Measurements from ENCODE around the gene ZNF460. TPM values are rescaled to one million over a fixed set of nuclear protein-coding genes. Genes with fewer than 3 reads are reported as not detected.

The ZNF460 gene
- total and polyA plus RNA-seq, 2 of the 13 experiments (the other 11 are each of a cell fraction or from before 2014, with no cell fraction given), result 14.5 to 44.8 TPM

DNA sequence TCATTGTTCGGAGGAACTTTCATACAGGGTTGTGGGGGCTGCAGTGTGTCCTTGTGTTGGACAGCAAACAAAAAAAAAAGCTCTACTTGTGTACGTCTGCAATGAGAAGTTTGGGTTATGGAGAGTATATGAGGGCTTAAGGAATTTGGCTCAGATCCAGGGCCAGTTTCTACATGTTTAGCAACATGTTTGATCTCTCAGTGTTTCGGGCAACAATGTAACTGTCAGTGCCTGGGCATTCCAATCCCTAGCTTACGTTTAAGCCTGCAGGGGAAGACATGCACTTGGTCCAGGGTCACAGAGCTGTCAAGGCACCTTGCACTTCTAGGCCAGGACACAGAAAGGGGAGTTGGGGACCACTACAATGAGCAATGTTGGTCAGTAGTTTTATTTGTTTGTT lies 53.9 kb downstream of the ZNF460 start:
- no peak overlapping the region for H2AFZ ChIP-seq (ENCODE audit: low read length)
- H3K27me3 ChIP-seq (ENCODE audit: control insufficient read depth in 1 of 2, insufficient read depth in 2 of 2, low read length in 2 of 2), result no peaks in the 10 kb centered on the region; a peak in 1 of 5 replicates
- no peak overlapping the region for H3K27ac ChIP-seq (ENCODE audit: extremely low read length, insufficient read depth, low read length)
- intact Hi-C loops (cut with micrococcal nuclease; ENCODE audit: unreplicated experiment), result no loop called here
- no peaks in the 10 kb centered on the region for H3K79me2 ChIP-seq (ENCODE audit: insufficient read depth, low read length)
- peaks cover under 1 to 1% of the 10 kb centered on the region in 2 experiments; a peak in 1 of 5 replicates for H3K36me3 ChIP-seq (replicated peaks in 1 of 2; ENCODE audit: control insufficient read depth in 1 of 2, insufficient read depth in 2 of 2, low read length in 2 of 2)
- H3K9me3 ChIP-seq (ENCODE audit: low read length), result no peaks in the 10 kb centered on the region
- H4K20me1 ChIP-seq (ENCODE audit: insufficient read depth, low read length), result no peaks in the 10 kb centered on the region
- peaks cover 6% of the 10 kb centered on the region; the same call in 1 of the 2 replicates for H3K4me1 ChIP-seq (ENCODE audit: insufficient read depth, low read length)
- 70% methylated on average over 4 of the region's 4 CpGs for WGBS (ENCODE audit: low lambda C conversion rate)
- BruUV-seq (replicated peaks), result no TSS peak
- in situ Hi-C loops (cut with HindIII; ENCODE audit: extremely low pct_ligation_motif_present, low pct_unique_long_range_greater_than_20kb), result no loop called here
- no peak overlapping the region for H3K9ac ChIP-seq (ENCODE audit: insufficient read depth, low read depth, low read length)
- DNase-seq (ENCODE audit: low spot score) (peak; percentile 29), FAIRE-seq (no peak), ATAC-seq (no peak; the same call in 2 of the 3 replicates)
- ChIA-PET POLR2A (interaction anchor here (0.7 kb wide), 1 partner anchor 494 kb away, joined by 4 read pairs; the partner anchor contains the start of genes PEG3 and ZIM2), CTCF (ENCODE audit: low intra/inter-chr PET ratio, low total read pairs) (no interaction called here)
- TF ChIP-seq BATF2 (CRISPR knock-in tag; IDR thresholded peaks at IDR 0.05) (no peak), ZZZ3 (CRISPR knock-in tag; IDR thresholded peaks at IDR 0.05; ENCODE audit: borderline replicate concordance) (no peak), CHD2 (IDR thresholded peaks at IDR 0.05; ENCODE audit: low read depth, low read length) (no peak)
- H3K4me3 ChIP-seq (replicated peaks in 1 of 3; ENCODE audit: insufficient read depth in 1 of 3, low read depth in 2 of 3, low read length in 3 of 3), result no peak overlapping the region
- H3K4me2 ChIP-seq (ENCODE audit: low read depth, low read length), result no peak overlapping the region

DNA sequence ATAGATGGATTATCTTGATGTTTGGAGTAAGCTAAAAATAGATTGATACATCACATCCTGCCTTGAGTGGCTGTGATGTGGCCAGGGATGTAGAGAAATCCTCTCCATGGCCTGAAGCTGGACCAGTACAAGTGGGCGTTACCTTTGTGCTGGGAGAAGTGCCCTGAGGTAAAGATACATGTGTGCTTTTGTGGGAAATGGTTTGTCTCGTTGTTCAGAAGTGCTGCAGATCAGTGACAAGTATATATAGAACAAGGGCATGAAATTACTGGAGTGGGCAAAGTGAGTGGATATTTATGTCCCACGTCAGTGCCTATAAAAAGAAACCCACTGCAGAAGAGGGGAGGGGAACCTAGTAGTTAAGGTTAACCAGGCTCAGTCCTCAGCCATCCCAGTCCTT lies 58.6 kb downstream of the ZNF460 start:
- H4K20me1 ChIP-seq (ENCODE audit: insufficient read depth, low read length), result no peaks in the 10 kb centered on the region
- in situ Hi-C loops (cut with HindIII; ENCODE audit: extremely low pct_ligation_motif_present, low pct_unique_long_range_greater_than_20kb) (no loop called here), intact Hi-C loops (cut with micrococcal nuclease; ENCODE audit: unreplicated experiment) (no loop called here)
- ATAC-seq, result no peak
- H3K9me3 ChIP-seq (ENCODE audit: low read length), result no peaks in the 10 kb centered on the region
- POLR2A ChIA-PET, result no interaction called here
- CTCF ChIA-PET (ENCODE audit: low intra/inter-chr PET ratio, low total read pairs), result no interaction called here
- BruUV-seq (replicated peaks), result no TSS peak
- WGBS (ENCODE audit: low lambda C conversion rate), result 24% methylated on average over 3 of the region's 3 CpGs
- H3K9ac ChIP-seq (ENCODE audit: insufficient read depth, low read depth, low read length), result no peak overlapping the region
- no peaks in the 10 kb centered on the region for H3K36me3 ChIP-seq (replicated peaks in 1 of 2; ENCODE audit: control insufficient read depth in 1 of 2, insufficient read depth in 2 of 2, low read length in 2 of 2)
- no peaks in the 10 kb centered on the region for H3K79me2 ChIP-seq (ENCODE audit: insufficient read depth, low read length)
- no peak for DNase-seq (ENCODE audit: low spot score)
- FAIRE-seq, result no peak
- H3K4me1 ChIP-seq (ENCODE audit: insufficient read depth, low read length), result peaks cover 6% of the 10 kb centered on the region; the same call in 1 of the 2 replicates
- no peak overlapping the region for H2AFZ ChIP-seq (ENCODE audit: low read length)
- H3K27ac ChIP-seq (ENCODE audit: extremely low read length, insufficient read depth, low read length), result no peak overlapping the region
- no peaks in the 10 kb centered on the region; a peak in 1 of 5 replicates for H3K27me3 ChIP-seq (ENCODE audit: control insufficient read depth in 1 of 2, insufficient read depth in 2 of 2, low read length in 2 of 2)
- no peak overlapping the region for H3K4me2 ChIP-seq (ENCODE audit: low read depth, low read length)
- no peak overlapping the region for H3K4me3 ChIP-seq (replicated peaks in 1 of 3; ENCODE audit: insufficient read depth in 1 of 3, low read depth in 2 of 3, low read length in 3 of 3)
- TF ChIP-seq HMGA1 (CRISPR knock-in tag; conservative IDR thresholded peaks at IDR 0.05) (no peak), MXD1 (CRISPR knock-in tag; IDR thresholded peaks at IDR 0.05) (no peak), BCLAF1 (IDR thresholded peaks at IDR 0.05) (no peak), TCF7 (IDR thresholded peaks at IDR 0.05; ENCODE audit: low read depth) (no peak), ZNF629 (CRISPR knock-in tag; conservative IDR thresholded peaks at IDR 0.05) (no peak), RCOR2 (CRISPR knock-in tag; IDR thresholded peaks at IDR 0.05) (no peak)
- TF ChIP-seq, protein P1, sequence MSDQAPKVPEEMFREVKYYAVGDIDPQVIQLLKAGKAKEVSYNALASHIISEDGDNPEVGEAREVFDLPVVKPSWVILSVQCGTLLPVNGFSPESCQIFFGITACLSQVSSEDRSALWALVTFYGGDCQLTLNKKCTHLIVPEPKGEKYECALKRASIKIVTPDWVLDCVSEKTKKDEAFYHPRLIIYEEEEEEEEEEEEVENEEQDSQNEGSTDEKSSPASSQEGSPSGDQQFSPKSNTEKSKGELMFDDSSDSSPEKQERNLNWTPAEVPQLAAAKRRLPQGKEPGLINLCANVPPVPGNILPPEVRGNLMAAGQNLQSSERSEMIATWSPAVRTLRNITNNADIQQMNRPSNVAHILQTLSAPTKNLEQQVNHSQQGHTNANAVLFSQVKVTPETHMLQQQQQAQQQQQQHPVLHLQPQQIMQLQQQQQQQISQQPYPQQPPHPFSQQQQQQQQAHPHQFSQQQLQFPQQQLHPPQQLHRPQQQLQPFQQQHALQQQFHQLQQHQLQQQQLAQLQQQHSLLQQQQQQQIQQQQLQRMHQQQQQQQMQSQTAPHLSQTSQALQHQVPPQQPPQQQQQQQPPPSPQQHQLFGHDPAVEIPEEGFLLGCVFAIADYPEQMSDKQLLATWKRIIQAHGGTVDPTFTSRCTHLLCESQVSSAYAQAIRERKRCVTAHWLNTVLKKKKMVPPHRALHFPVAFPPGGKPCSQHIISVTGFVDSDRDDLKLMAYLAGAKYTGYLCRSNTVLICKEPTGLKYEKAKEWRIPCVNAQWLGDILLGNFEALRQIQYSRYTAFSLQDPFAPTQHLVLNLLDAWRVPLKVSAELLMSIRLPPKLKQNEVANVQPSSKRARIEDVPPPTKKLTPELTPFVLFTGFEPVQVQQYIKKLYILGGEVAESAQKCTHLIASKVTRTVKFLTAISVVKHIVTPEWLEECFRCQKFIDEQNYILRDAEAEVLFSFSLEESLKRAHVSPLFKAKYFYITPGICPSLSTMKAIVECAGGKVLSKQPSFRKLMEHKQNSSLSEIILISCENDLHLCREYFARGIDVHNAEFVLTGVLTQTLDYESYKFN (CRISPR knock-in tag; conservative IDR thresholded peaks at IDR 0.05), result no peak
